Mucosa of descending colon (tissue), 3 donors: ENCODE results near the gene CREB3L1. TPM values are rescaled to one million over a fixed set of nuclear protein-coding genes. Genes with fewer than 3 reads are reported as not detected.
A peak's percentile ranks its signal among the peaks of the same experiment; 100 is the strongest.

Experiments
- ATAC-seq: fragments of 200-7000 bp; cut with Tn5 transposase; one replicate; pipeline ENCODE4 v1.9.1; 2020; ENCODE audit warnings: mild to moderate bottlenecking, moderate library complexity
- DNase-seq, 3 donors: peaks; one replicate each; pipeline ENCODE4 v3.0.0-alpha.2; 2020
- H3K36me3 ChIP-seq: fragments of 200-600 bp; one replicate; pipeline ENCODE4 v1.8.0; 2021; ENCODE audit warnings: low read depth, mild to moderate bottlenecking
- H3K4me1 ChIP-seq: fragments of 200-600 bp; one replicate; pipeline ENCODE4 v1.8.0; 2021; ENCODE audit warnings: low read depth, mild to moderate bottlenecking
- H3K4me3 ChIP-seq: fragments of 200-600 bp; one replicate; pipeline ENCODE4 v1.8.0; 2021; ENCODE audit warnings: mild to moderate bottlenecking
- H3K9me3 ChIP-seq: fragments of 200-600 bp; one replicate; pipeline ENCODE4 v1.8.0; 2021; ENCODE audit warnings: mild to moderate bottlenecking
- CTCF ChIP-seq: fragments of 200-600 bp; IDR thresholded peaks from one replicate; pipeline ENCODE4 v1.8.0; 2022; ENCODE audit warnings: antibody characterized with exemption, mild to moderate bottlenecking
- intact Hi-C, 2 donors: fragments of 100-400 bp; cut with DNase I in 1 of 2; cut with micrococcal nuclease in 1 of 2; formaldehyde crosslinking; loops; one replicate each; pipeline versions ENCODE4 v1.11.0 to v1.11.1; 2022; cut with DNase I, micrococcal nuclease
- total RNA-seq, 3 donors: library from RNA; stranded (reverse); fragmentation: NEBNext Ultra II Directional in 2 of 3; extraction: Animal tissue kit (Norgen Biotek cat#: 25700) in 2 of 3; gene quantifications; one replicate each; pipeline versions ENCODE4 v1.2.1 to v1.2.4, GENCODE V29; 2021 to 2023
- donor health status: DM: no; HTN: no; CAD: no; lungs with moderate emphysema.
- donor health status: DM: no; HTN: no; CAD: no.
- donor health status: DM: no; HTN: yes; CAD: no.

CREB3L1 gene
- total RNA-seq, 3 donors from 2014 or later = 52.7 to 140 (median 108) TPM

- peaks cover 14% of the 10 kb centered on the region for H3K4me1 ChIP-seq
- TF ChIP-seq CTCF = no peak
- H3K4me3 ChIP-seq = no peak overlapping the region
- ATAC-seq = no peak
- H3K9me3 ChIP-seq = no peaks in the 10 kb centered on the region
- DNase-seq = no peak
- H3K36me3 ChIP-seq = no peaks in the 10 kb centered on the region
- intact Hi-C loops = no loop called here
Observed at GRCh38 chr11:46334211-46334610, 56.7 kb downstream of the CREB3L1 start.

- intact Hi-C loops = no loop called here
Observed at GRCh38 chr11:46335271-46335670, 57.8 kb downstream of the CREB3L1 start.

GRCh38 chr11:46335890-46336562 is 58.6 kb downstream of the CREB3L1 start:
- no peaks in the 10 kb centered on the region for H3K9me3 ChIP-seq
- DNase-seq = no peak
- peaks cover 14% of the 10 kb centered on the region for H3K4me1 ChIP-seq

More at GRCh38 chr11:46335271-46335670, 57.8 kb downstream of the CREB3L1 start:
- ATAC-seq (no peak), DNase-seq (no peak)
- no peaks in the 10 kb centered on the region for H3K36me3 ChIP-seq
- H3K4me1 ChIP-seq = peaks cover 14% of the 10 kb centered on the region
- no peak for TF ChIP-seq CTCF
- H3K4me3 ChIP-seq = no peak overlapping the region
- H3K9me3 ChIP-seq = no peaks in the 10 kb centered on the region

GRCh38 chr11:46336563-46337180 is 59.2 kb downstream of the CREB3L1 start:
- Histone ChIP-seq H3K9me3 (no peaks in the 10 kb centered on the region), H3K4me1 (peaks cover 14% of the 10 kb centered on the region), H3K36me3 (no peaks in the 10 kb centered on the region), H3K4me3 (no peak overlapping the region)
- no peak for ATAC-seq
- intact Hi-C loops = no loop called here
- TF ChIP-seq CTCF = no peak
- DNase-seq = no peak

More at GRCh38 chr11:46335890-46336562, 58.6 kb downstream of the CREB3L1 start:
- Histone ChIP-seq H3K4me3 (no peak overlapping the region), H3K36me3 (no peaks in the 10 kb centered on the region)
- intact Hi-C loops = no loop called here
- peak; percentile 55 for ATAC-seq
- no peak for TF ChIP-seq CTCF

GRCh38 chr11:46337626-46338345 is 60.3 kb downstream of the CREB3L1 start:
- intact Hi-C loops = no loop called here
- Histone ChIP-seq H3K36me3 (no peaks in the 10 kb centered on the region), H3K4me3 (no peak overlapping the region), H3K4me1 (peaks cover 9% of the 10 kb centered on the region), H3K9me3 (no peaks in the 10 kb centered on the region)
- TF ChIP-seq CTCF = no peak
- DNase-seq (no peak), ATAC-seq (no peak)
